Activated CD4-positive, alpha-beta T cell treated with anti-CD3 and anti-CD28 coated beads, Interleukin-2, amount 10 ng/mL, durations not matched to agents 7 days and 5 days (primary cell): ENCODE data around the gene PTDSS2. TPM values are rescaled to one million over a fixed set of nuclear protein-coding genes. Genes with fewer than 3 reads are reported as not detected.

Experiments used
- CTCF ChIA-PET: fragments of 350-600 bp; sonication (Branson Sonifier 250); formaldehyde crosslinking; loops from one replicate; lab custom pipeline; 2021; ENCODE audit warnings: antibody characterized with exemption; lab: Charles Lee
- POLR2A ChIA-PET: fragments of 350-600 bp; sonication (Branson Sonifier 250); formaldehyde crosslinking; loops from one replicate; lab custom pipeline; 2021; ENCODE audit warnings: antibody characterized with exemption; lab: Charles Lee
- DNase-seq: peaks from one replicate; pipeline ENCODE4 v3.0.0-alpha.2; 2020
- H3K27ac Mint-ChIP-seq: one replicate; pipeline ENCODE4 v1.8.0; 2021; ENCODE audit warnings: mild to moderate bottlenecking, moderate library complexity, mixed read lengths
- H3K27me3 Mint-ChIP-seq: one replicate; pipeline ENCODE4 v1.8.0; 2021; ENCODE audit warnings: mixed read lengths
- H3K36me3 Mint-ChIP-seq: one replicate; pipeline ENCODE4 v1.8.0; 2021; ENCODE audit warnings: low read depth, mixed read lengths
- H3K4me1 Mint-ChIP-seq: one replicate; pipeline ENCODE4 v1.8.0; 2021; ENCODE audit warnings: mixed read lengths
- H3K4me3 Mint-ChIP-seq: one replicate; pipeline ENCODE4 v1.8.0; 2021; ENCODE audit warnings: mild to moderate bottlenecking, moderate library complexity, mixed read lengths
- H3K9me3 Mint-ChIP-seq: one replicate; pipeline ENCODE4 v1.8.0; 2021; ENCODE audit warnings: mixed read lengths
- total RNA-seq, 2 experiments: library from RNA; stranded (reverse); gene quantifications; one replicate each; pipeline ENCODE4 v1.2.3, GENCODE V29; 2021

Gene PTDSS2
- total RNA-seq, 2 experiments from 2014 or later = 22.7 to 25.2 TPM

GRCh38 chr11:469684-470560 is 19.8 kb downstream of the PTDSS2 start:
- Mint-ChIP-seq H3K27me3 (no peaks in the 10 kb centered on the region), H3K4me1 (no peaks in the 10 kb centered on the region), H3K9me3 (no peaks in the 10 kb centered on the region), H3K27ac (peak overlapping the region; percentile 46), H3K36me3 (peaks cover 4% of the 10 kb centered on the region), H3K4me3 (no peak overlapping the region)
- ChIA-PET CTCF (interaction anchor here (0.6 kb wide), 1 partner anchor 62 kb away, joined by 6 read pairs; no protein-coding TSS in a partner anchor), POLR2A (no interaction called here)
- no peak for DNase-seq

GRCh38 chr11:471468-472145 is 21.5 kb downstream of the PTDSS2 start:
- Mint-ChIP-seq H3K27me3 (no peaks in the 10 kb centered on the region), H3K4me1 (no peaks in the 10 kb centered on the region), H3K9me3 (no peaks in the 10 kb centered on the region), H3K36me3 (no peaks in the 10 kb centered on the region), H3K27ac (no peak overlapping the region), H3K4me3 (no peak overlapping the region)
- no peak for DNase-seq
- POLR2A ChIA-PET = no interaction called here
- CTCF ChIA-PET = interaction anchor here (1.2 kb wide), 1 partner anchor 10 kb away, joined by 4 read pairs; no protein-coding TSS in a partner anchor

- Mint-ChIP-seq H3K27me3 (no peaks in the 10 kb centered on the region), H3K9me3 (no peaks in the 10 kb centered on the region), H3K4me1 (no peaks in the 10 kb centered on the region), H3K27ac (no peak overlapping the region), H3K4me3 (no peak overlapping the region), H3K36me3 (no peaks in the 10 kb centered on the region)
- ChIA-PET POLR2A (no interaction called here), CTCF (interaction anchor here (1.2 to 1.5 kb wide), 3 partner anchors 9 to 47 kb away, joined by 3 to 6 read pairs (median 4); no protein-coding TSS in a partner anchor)
- no peak for DNase-seq
Observed at GRCh38 chr11:472272-472671, 22.2 kb downstream of the PTDSS2 start.

GRCh38 chr11:472816-473215 is 22.7 kb downstream of the PTDSS2 start:
- DNase-seq = no peak
- ChIA-PET CTCF (interaction anchor here (0.5 to 1.5 kb wide), 6 partner anchors 9 to 134 kb away, joined by 3 to 6 read pairs (median 4); no protein-coding TSS in a partner anchor), POLR2A (no interaction called here)
- Mint-ChIP-seq H3K4me3 (no peak overlapping the region), H3K27me3 (no peaks in the 10 kb centered on the region), H3K9me3 (no peaks in the 10 kb centered on the region), H3K4me1 (no peaks in the 10 kb centered on the region), H3K27ac (no peak overlapping the region), H3K36me3 (no peaks in the 10 kb centered on the region)

- no peak for DNase-seq
- ChIA-PET CTCF (interaction anchor here (0.6 to 1.5 kb wide), 5 partner anchors 16 to 230 kb away, joined by 3 to 6 read pairs (median 3); no protein-coding TSS in a partner anchor), POLR2A (no interaction called here)
- Mint-ChIP-seq H3K4me1 (no peaks in the 10 kb centered on the region), H3K27me3 (no peaks in the 10 kb centered on the region), H3K27ac (no peak overlapping the region), H3K4me3 (no peak overlapping the region), H3K9me3 (no peaks in the 10 kb centered on the region), H3K36me3 (no peaks in the 10 kb centered on the region)
Observed at GRCh38 chr11:473415-473814, 23.3 kb downstream of the PTDSS2 start.

- ChIA-PET CTCF (interaction anchor here (0.7 kb wide), 1 partner anchor 231 kb away, joined by 3 read pairs; no protein-coding TSS in a partner anchor), POLR2A (no interaction called here)
- DNase-seq = no peak
- no peak overlapping the region for H3K27ac Mint-ChIP-seq
- H3K4me3 Mint-ChIP-seq = no peak overlapping the region
- H3K36me3 Mint-ChIP-seq = no peaks in the 10 kb centered on the region
- H3K27me3 Mint-ChIP-seq = no peaks in the 10 kb centered on the region
- no peaks in the 10 kb centered on the region for H3K4me1 Mint-ChIP-seq
- no peaks in the 10 kb centered on the region for H3K9me3 Mint-ChIP-seq
Observed at GRCh38 chr11:473962-474785, 24.1 kb downstream of the PTDSS2 start.

GRCh38 chr11:474914-475506 is 24.9 kb downstream of the PTDSS2 start:
- ChIA-PET CTCF (no interaction called here), POLR2A (no interaction called here)
- Mint-ChIP-seq H3K9me3 (no peaks in the 10 kb centered on the region), H3K4me1 (no peaks in the 10 kb centered on the region), H3K27ac (no peak overlapping the region), H3K27me3 (no peaks in the 10 kb centered on the region), H3K36me3 (no peaks in the 10 kb centered on the region), H3K4me3 (no peak overlapping the region)
- no peak for DNase-seq

- H3K27ac Mint-ChIP-seq = no peak overlapping the region
- ChIA-PET POLR2A (no interaction called here), CTCF (no interaction called here)
- H3K4me1 Mint-ChIP-seq = no peaks in the 10 kb centered on the region
- no peaks in the 10 kb centered on the region for H3K36me3 Mint-ChIP-seq
- H3K27me3 Mint-ChIP-seq = no peaks in the 10 kb centered on the region
- no peaks in the 10 kb centered on the region for H3K9me3 Mint-ChIP-seq
- H3K4me3 Mint-ChIP-seq = no peak overlapping the region
- no peak for DNase-seq
Observed at GRCh38 chr11:475941-476340, 25.9 kb downstream of the PTDSS2 start.

- H3K4me3 Mint-ChIP-seq = no peak overlapping the region
- ChIA-PET POLR2A (no interaction called here), CTCF (interaction anchor here (1.1 kb wide), 1 partner anchor 43 kb away, joined by 3 read pairs; no protein-coding TSS in a partner anchor)
- no peaks in the 10 kb centered on the region for H3K27me3 Mint-ChIP-seq
- H3K27ac Mint-ChIP-seq = no peak overlapping the region
- no peaks in the 10 kb centered on the region for H3K4me1 Mint-ChIP-seq
- no peak for DNase-seq
- no peaks in the 10 kb centered on the region for H3K9me3 Mint-ChIP-seq
- no peaks in the 10 kb centered on the region for H3K36me3 Mint-ChIP-seq
Observed at GRCh38 chr11:476416-476815, 26.3 kb downstream of the PTDSS2 start.

GRCh38 chr11:477052-477715 is 27.1 kb downstream of the PTDSS2 start:
- POLR2A ChIA-PET = no interaction called here
- no peak overlapping the region for H3K27ac Mint-ChIP-seq
- no peaks in the 10 kb centered on the region for H3K4me1 Mint-ChIP-seq
- no peaks in the 10 kb centered on the region for H3K9me3 Mint-ChIP-seq
- no peak overlapping the region for H3K4me3 Mint-ChIP-seq
- H3K36me3 Mint-ChIP-seq = no peaks in the 10 kb centered on the region
- no peaks in the 10 kb centered on the region for H3K27me3 Mint-ChIP-seq
- CTCF ChIA-PET = interaction anchor here (1.1 kb wide), 1 partner anchor 42 kb away, joined by 3 read pairs; no protein-coding TSS in a partner anchor
- no peak for DNase-seq

- Mint-ChIP-seq H3K27ac (no peak overlapping the region), H3K4me3 (no peak overlapping the region), H3K36me3 (no peaks in the 10 kb centered on the region), H3K4me1 (no peaks in the 10 kb centered on the region), H3K27me3 (no peaks in the 10 kb centered on the region), H3K9me3 (no peaks in the 10 kb centered on the region)
- POLR2A ChIA-PET = no interaction called here
- no peak for DNase-seq
- CTCF ChIA-PET = interaction anchor here (1.0 to 1.3 kb wide), 2 partner anchors 40 to 48 kb away, joined by 3 read pairs; no protein-coding TSS in a partner anchor
Observed at GRCh38 chr11:479311-479710, 29.2 kb downstream of the PTDSS2 start.
